Calu3 (cell line): ENCODE results near the gene NLK. TPM values are rescaled to one million over a fixed set of nuclear protein-coding genes. Genes with fewer than 3 reads are reported as not detected.

Experiments
- BruUV-seq: library from RNA; stranded (reverse); fragments of 400-500 nt; replicated peaks from 2 replicates; lab custom pipeline; 2021; lab: Mats Ljungman, UMichigan
- CTCF ChIA-PET: fragments of 300-600 bp; sonication (Branson Sonifier 250); formaldehyde crosslinking; loops from one replicate; lab custom pipeline; 2022; ENCODE audit warnings: antibody characterized with exemption; lab: Charles Lee
- DNase-seq: peaks from one replicate; pipeline ENCODE4 v3.0.0; 2022
- H3K27ac Mint-ChIP-seq: one replicate; pipeline ENCODE4 v1.8.0; 2022; ENCODE audit warnings: mixed read lengths; ENCODE audit not compliant: unreplicated experiment
- H3K27me3 Mint-ChIP-seq: one replicate; pipeline ENCODE4 v1.8.0; 2022; ENCODE audit warnings: mixed read lengths; ENCODE audit not compliant: unreplicated experiment
- H3K36me3 Mint-ChIP-seq: one replicate; pipeline ENCODE4 v1.8.0; 2022; ENCODE audit warnings: mild to moderate bottlenecking, moderate library complexity, mixed read lengths; ENCODE audit not compliant: insufficient read depth, unreplicated experiment
- H3K4me1 Mint-ChIP-seq: one replicate; pipeline ENCODE4 v1.8.0; 2022; ENCODE audit warnings: mild to moderate bottlenecking, low read depth, mixed read lengths; ENCODE audit not compliant: unreplicated experiment
- H3K4me3 Mint-ChIP-seq: one replicate; pipeline ENCODE4 v1.8.0; 2022; ENCODE audit warnings: mild to moderate bottlenecking, low read depth, moderate library complexity, mixed read lengths; ENCODE audit not compliant: unreplicated experiment
- H3K9me3 Mint-ChIP-seq: one replicate; pipeline ENCODE4 v1.8.0; 2022; ENCODE audit warnings: low read depth, mixed read lengths; ENCODE audit not compliant: unreplicated experiment
- intact Hi-C: fragments of 100-400 bp; cut with micrococcal nuclease; formaldehyde crosslinking; loops from one replicate; pipeline ENCODE4 v1.10.0; 2022; ENCODE audit not compliant: unreplicated experiment
- total RNA-seq: library from RNA; stranded (reverse); gene quantifications from 2 replicates; pipeline ENCODE4 v1.2.3, GENCODE V29; 2022
- TF ChIP-seq, protein P1 (sequence below): fragments of 200-600 bp; IDR thresholded peaks from one replicate; pipeline ENCODE4 v1.8.0; 2022; ENCODE audit warnings: antibody characterized with exemption; ENCODE audit not compliant: unreplicated experiment

The NLK gene
- total RNA-seq, 1 experiment from 2014 or later, result 20.4 TPM

DNA sequence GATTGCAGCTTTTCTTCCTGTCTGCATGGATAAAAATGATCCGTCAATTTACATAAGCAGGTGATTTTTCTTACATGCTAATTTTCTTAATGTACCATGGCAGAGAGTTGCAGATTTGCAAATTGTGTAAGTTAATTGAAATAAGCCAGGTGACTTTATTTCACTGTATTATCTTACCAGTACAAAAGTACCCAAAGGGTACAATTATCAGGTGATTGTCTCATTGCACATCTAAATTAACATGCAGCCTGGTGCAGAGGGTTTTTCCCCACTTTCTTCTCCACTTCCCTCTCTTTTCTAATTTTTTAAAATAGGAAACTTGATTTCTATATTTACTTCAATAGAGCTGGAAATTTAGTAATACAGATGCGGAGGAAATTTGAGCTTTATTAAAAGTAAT is 11.2 kb downstream of the NLK start:
- no peak overlapping the region for H3K4me3 Mint-ChIP-seq
- peaks cover 39% of the 10 kb centered on the region for H3K4me1 Mint-ChIP-seq
- CTCF ChIA-PET, result interaction anchor here (2.8 kb wide), 1 partner anchor 12 kb away, joined by 7 read pairs; no protein-coding TSS in a partner anchor
- no TSS peak for BruUV-seq
- H3K27ac Mint-ChIP-seq, result no peak overlapping the region
- TF ChIP-seq, protein P1, sequence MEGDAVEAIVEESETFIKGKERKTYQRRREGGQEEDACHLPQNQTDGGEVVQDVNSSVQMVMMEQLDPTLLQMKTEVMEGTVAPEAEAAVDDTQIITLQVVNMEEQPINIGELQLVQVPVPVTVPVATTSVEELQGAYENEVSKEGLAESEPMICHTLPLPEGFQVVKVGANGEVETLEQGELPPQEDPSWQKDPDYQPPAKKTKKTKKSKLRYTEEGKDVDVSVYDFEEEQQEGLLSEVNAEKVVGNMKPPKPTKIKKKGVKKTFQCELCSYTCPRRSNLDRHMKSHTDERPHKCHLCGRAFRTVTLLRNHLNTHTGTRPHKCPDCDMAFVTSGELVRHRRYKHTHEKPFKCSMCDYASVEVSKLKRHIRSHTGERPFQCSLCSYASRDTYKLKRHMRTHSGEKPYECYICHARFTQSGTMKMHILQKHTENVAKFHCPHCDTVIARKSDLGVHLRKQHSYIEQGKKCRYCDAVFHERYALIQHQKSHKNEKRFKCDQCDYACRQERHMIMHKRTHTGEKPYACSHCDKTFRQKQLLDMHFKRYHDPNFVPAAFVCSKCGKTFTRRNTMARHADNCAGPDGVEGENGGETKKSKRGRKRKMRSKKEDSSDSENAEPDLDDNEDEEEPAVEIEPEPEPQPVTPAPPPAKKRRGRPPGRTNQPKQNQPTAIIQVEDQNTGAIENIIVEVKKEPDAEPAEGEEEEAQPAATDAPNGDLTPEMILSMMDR, result no peak
- intact Hi-C loops, result loop anchor here (10.0 kb wide), 1 partner anchor 271 kb away; no protein-coding TSS in a partner anchor
- no peak for DNase-seq
- H3K36me3 Mint-ChIP-seq, result no peaks in the 10 kb centered on the region
- H3K9me3 Mint-ChIP-seq, result no peaks in the 10 kb centered on the region
- no peaks in the 10 kb centered on the region for H3K27me3 Mint-ChIP-seq

DNA sequence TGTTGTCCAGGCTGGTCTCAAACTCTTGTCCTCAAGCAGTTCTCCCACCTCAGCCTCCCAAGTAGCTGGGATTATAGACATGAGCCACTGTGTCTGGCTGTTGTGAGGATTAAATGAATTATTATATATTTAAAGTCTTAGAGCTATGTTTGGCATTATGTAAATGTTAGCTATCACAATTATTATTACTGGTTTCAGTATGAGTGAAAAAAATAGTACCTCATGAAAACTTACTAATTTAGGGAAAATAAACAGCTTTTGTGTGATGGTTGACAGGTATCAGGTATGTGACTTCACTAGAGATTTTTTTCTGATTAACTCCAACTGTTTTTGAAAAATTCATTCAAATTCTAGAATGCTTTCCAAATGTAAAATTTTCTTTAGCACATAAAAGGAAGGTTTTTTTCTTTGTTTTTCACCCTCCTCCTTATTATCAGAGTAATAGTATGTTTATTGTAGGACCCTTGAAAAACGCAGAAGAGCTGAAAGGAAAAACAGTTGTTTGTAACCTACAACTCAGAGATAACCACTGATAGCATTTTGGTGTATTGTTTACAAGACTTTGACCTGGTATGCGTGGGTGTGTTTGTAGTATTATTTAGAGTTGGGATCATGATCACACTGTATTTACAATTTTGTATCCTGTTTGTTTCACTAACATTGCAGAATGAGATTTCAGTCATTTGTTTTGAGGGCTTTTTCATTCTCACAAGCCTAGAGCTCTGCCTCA is 13.2 kb downstream of the NLK start:
- Mint-ChIP-seq H3K4me1 (peaks cover 39% of the 10 kb centered on the region), H3K27me3 (no peaks in the 10 kb centered on the region), H3K9me3 (no peaks in the 10 kb centered on the region), H3K27ac (no peak overlapping the region), H3K36me3 (no peaks in the 10 kb centered on the region), H3K4me3 (no peak overlapping the region)
- TF ChIP-seq, protein P1, result no peak
- BruUV-seq, result no TSS peak
- intact Hi-C loops, result loop anchor here (5.0 to 10.0 kb wide), 4 partner anchors 52 to 269 kb away; no protein-coding TSS in a partner anchor
- DNase-seq, result no peak
- CTCF ChIA-PET, result interaction anchor here (0.7 to 2.8 kb wide), 2 partner anchors 14 to 315 kb away, joined by 5 to 7 read pairs; no protein-coding TSS in a partner anchor

DNA sequence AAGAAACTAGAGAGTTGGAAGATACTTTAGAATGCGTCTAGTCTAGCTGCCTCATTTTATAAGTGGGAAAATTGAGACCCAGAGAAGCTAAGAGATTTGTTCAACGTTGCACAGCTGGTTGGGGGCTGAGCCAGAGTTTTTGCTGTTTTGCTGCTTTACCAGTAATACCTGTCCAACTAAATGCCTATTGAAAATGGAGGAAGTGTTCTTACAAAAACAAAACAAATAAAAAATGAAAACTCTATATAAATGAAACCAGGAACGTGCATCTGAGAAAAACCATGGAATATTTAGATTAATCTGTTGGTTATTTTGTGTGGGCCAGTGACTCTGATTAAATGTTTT is 13.8 kb downstream of the NLK start:
- Mint-ChIP-seq H3K4me1 (peaks cover 39% of the 10 kb centered on the region), H3K27ac (no peak overlapping the region), H3K9me3 (no peaks in the 10 kb centered on the region), H3K4me3 (no peak overlapping the region), H3K27me3 (no peaks in the 10 kb centered on the region), H3K36me3 (no peaks in the 10 kb centered on the region)
- no peak for DNase-seq
- TF ChIP-seq, protein P1, result no peak
- CTCF ChIA-PET, result no interaction called here
- no TSS peak for BruUV-seq
- intact Hi-C loops, result loop anchor here (5.0 to 10.0 kb wide), 4 partner anchors 51 to 269 kb away; no protein-coding TSS in a partner anchor

DNA sequence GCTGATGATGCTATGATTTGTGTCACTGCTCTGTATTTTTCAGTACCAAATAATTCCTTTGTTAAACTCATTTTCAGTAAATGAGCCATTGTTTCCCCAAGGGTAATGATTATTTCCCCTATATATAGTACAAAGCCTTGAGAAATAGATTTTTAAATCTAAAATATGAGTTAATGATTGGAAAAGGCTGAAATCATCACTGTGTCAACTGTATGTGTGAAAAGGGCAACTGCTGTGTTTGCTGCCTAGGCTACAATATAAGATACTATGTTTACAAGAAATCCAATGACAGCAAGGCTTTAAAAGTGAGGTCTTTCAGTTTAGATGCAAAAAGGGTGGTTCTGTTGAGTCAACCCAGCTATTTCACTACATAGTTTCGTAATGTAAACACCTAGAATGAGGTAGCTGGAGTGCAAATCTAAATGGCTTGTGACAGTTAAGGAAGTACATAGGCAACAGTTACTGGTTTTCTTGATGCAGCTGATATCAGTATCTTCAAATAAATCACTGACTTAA is 15.3 kb downstream of the NLK start:
- TF ChIP-seq, protein P1, result no peak
- peak overlapping the region; percentile 54 for H3K27ac Mint-ChIP-seq
- intact Hi-C loops, result loop anchor here (5.0 to 10.0 kb wide), 4 partner anchors 50 to 267 kb away; no protein-coding TSS in a partner anchor
- H3K9me3 Mint-ChIP-seq, result no peaks in the 10 kb centered on the region
- DNase-seq, result no peak
- no peaks in the 10 kb centered on the region for H3K27me3 Mint-ChIP-seq
- H3K4me3 Mint-ChIP-seq, result no peak overlapping the region
- BruUV-seq, result no TSS peak
- no peaks in the 10 kb centered on the region for H3K36me3 Mint-ChIP-seq
- peaks cover 36% of the 10 kb centered on the region for H3K4me1 Mint-ChIP-seq
- CTCF ChIA-PET, result interaction anchor here (0.8 to 1.3 kb wide), 2 partner anchors 16 to 194 kb away, joined by 5 read pairs; no protein-coding TSS in a partner anchor
